Measurements from ENCODE around the gene CALN1.

The CALN1 gene

GRCh38 chr7:72109566-72109965, 302.6 kb downstream of the CALN1 start:
- TF ChIP-seq POLR2A (IDR thresholded peaks at IDR 0.05; ENCODE audit: low read depth, low read length) (no peak), TAF1 (IDR thresholded peaks at IDR 0.05; ENCODE audit: borderline replicate concordance, low read depth, low read length) (no peak), POLR2AphosphoS5 (IDR thresholded peaks at IDR 0.05; ENCODE audit: low read depth, low read length) (no peak)
- no peak for FAIRE-seq
- DNase-seq (ENCODE audit: insufficient read length), result no peak

- FAIRE-seq (no peak), DNase-seq (ENCODE audit: insufficient read length) (no peak)
- no peak for TF ChIP-seq POLR2A (IDR thresholded peaks at IDR 0.05; ENCODE audit: low read depth, low read length)
- no peak for TF ChIP-seq POLR2AphosphoS5 (IDR thresholded peaks at IDR 0.05; ENCODE audit: low read depth, low read length)
- TF ChIP-seq TAF1 (IDR thresholded peaks at IDR 0.05; ENCODE audit: borderline replicate concordance, low read depth, low read length), result no peak
Observed at GRCh38 chr7:72106405-72106804, 305.7 kb downstream of the CALN1 start.

- no peak for TF ChIP-seq POLR2A (IDR thresholded peaks at IDR 0.05; ENCODE audit: low read depth, low read length)
- FAIRE-seq (no peak), DNase-seq (ENCODE audit: insufficient read length) (no peak)
Observed at GRCh38 chr7:72101444-72101843, 310.7 kb downstream of the CALN1 start.

GRCh38 chr7:72099784-72100183, 312.4 kb downstream of the CALN1 start:
- FAIRE-seq (no peak), DNase-seq (ENCODE audit: insufficient read length) (no peak)
- TF ChIP-seq POLR2A (IDR thresholded peaks at IDR 0.05; ENCODE audit: low read depth, low read length) (no peak), POLR2AphosphoS5 (IDR thresholded peaks at IDR 0.05; ENCODE audit: low read depth, low read length) (no peak), TAF1 (IDR thresholded peaks at IDR 0.05; ENCODE audit: borderline replicate concordance, low read depth, low read length) (no peak)

- DNase-seq (ENCODE audit: insufficient read length) (no peak), FAIRE-seq (no peak)
- TF ChIP-seq TAF1 (IDR thresholded peaks at IDR 0.05; ENCODE audit: borderline replicate concordance, low read depth, low read length), result no peak
- TF ChIP-seq POLR2A (IDR thresholded peaks at IDR 0.05; ENCODE audit: low read depth, low read length), result no peak
- TF ChIP-seq POLR2AphosphoS5 (IDR thresholded peaks at IDR 0.05; ENCODE audit: low read depth, low read length), result no peak
Observed at GRCh38 chr7:72098807-72099580, 313.1 kb downstream of the CALN1 start.

GRCh38 chr7:72097226-72097625, 314.9 kb downstream of the CALN1 start:
- FAIRE-seq (no peak), DNase-seq (ENCODE audit: insufficient read length) (no peak)
- TF ChIP-seq POLR2A (IDR thresholded peaks at IDR 0.05; ENCODE audit: low read depth, low read length), result no peak
- TF ChIP-seq TAF1 (IDR thresholded peaks at IDR 0.05; ENCODE audit: borderline replicate concordance, low read depth, low read length), result no peak
- TF ChIP-seq POLR2AphosphoS5 (IDR thresholded peaks at IDR 0.05; ENCODE audit: low read depth, low read length), result no peak

- TF ChIP-seq POLR2AphosphoS5 (IDR thresholded peaks at IDR 0.05; ENCODE audit: low read depth, low read length) (no peak), POLR2A (IDR thresholded peaks at IDR 0.05; ENCODE audit: low read depth, low read length) (no peak), TAF1 (IDR thresholded peaks at IDR 0.05; ENCODE audit: borderline replicate concordance, low read depth, low read length) (no peak)
- no peak for FAIRE-seq
- no peak for DNase-seq (ENCODE audit: insufficient read length)
Observed at GRCh38 chr7:72092769-72093168, 319.4 kb downstream of the CALN1 start.

GRCh38 chr7:72087926-72088325, 324.2 kb downstream of the CALN1 start:
- TF ChIP-seq POLR2AphosphoS5 (IDR thresholded peaks at IDR 0.05; ENCODE audit: low read depth, low read length), result no peak
- no peak for DNase-seq (ENCODE audit: insufficient read length)
- no peak for FAIRE-seq

GRCh38 chr7:72080865-72081510, 331.1 kb downstream of the CALN1 start:
- no peak for DNase-seq (ENCODE audit: insufficient read length)
- TF ChIP-seq POLR2A (IDR thresholded peaks at IDR 0.05; ENCODE audit: low read depth, low read length) (no peak), TAF1 (IDR thresholded peaks at IDR 0.05; ENCODE audit: borderline replicate concordance, low read depth, low read length) (no peak), POLR2AphosphoS5 (IDR thresholded peaks at IDR 0.05; ENCODE audit: low read depth, low read length) (no peak)
- FAIRE-seq, result no peak

GRCh38 chr7:72080341-72080766, 331.8 kb downstream of the CALN1 start:
- no peak for FAIRE-seq
- no peak for DNase-seq (ENCODE audit: insufficient read length)
- no peak for TF ChIP-seq POLR2AphosphoS5 (IDR thresholded peaks at IDR 0.05; ENCODE audit: low read depth, low read length)
- no peak for TF ChIP-seq TAF1 (IDR thresholded peaks at IDR 0.05; ENCODE audit: borderline replicate concordance, low read depth, low read length)
- no peak for TF ChIP-seq POLR2A (IDR thresholded peaks at IDR 0.05; ENCODE audit: low read depth, low read length)

- TF ChIP-seq POLR2AphosphoS5 (IDR thresholded peaks at IDR 0.05; ENCODE audit: low read depth, low read length) (no peak), POLR2A (IDR thresholded peaks at IDR 0.05; ENCODE audit: low read depth, low read length) (no peak), TAF1 (IDR thresholded peaks at IDR 0.05; ENCODE audit: borderline replicate concordance, low read depth, low read length) (no peak)
- no peak for FAIRE-seq
Observed at GRCh38 chr7:72078856-72079255, 333.3 kb downstream of the CALN1 start.

GRCh38 chr7:72078301-72078700, 333.8 kb downstream of the CALN1 start:
- DNase-seq (ENCODE audit: insufficient read length) (no peak), FAIRE-seq (no peak)
- TF ChIP-seq POLR2AphosphoS5 (IDR thresholded peaks at IDR 0.05; ENCODE audit: low read depth, low read length) (no peak), TAF1 (IDR thresholded peaks at IDR 0.05; ENCODE audit: borderline replicate concordance, low read depth, low read length) (no peak)

More at GRCh38 chr7:72078856-72079255, 333.3 kb downstream of the CALN1 start:
- no peak for DNase-seq (ENCODE audit: insufficient read length)
